Endometrial microvascular endothelial cells (primary cell): ENCODE measurements around the gene SLC4A8. TPM values are rescaled to one million over a fixed set of nuclear protein-coding genes. Genes with fewer than 3 reads are reported as not detected.

Experiments
- in situ Hi-C: cut with HindIII; loops from 2 replicates; pipeline ENCODE4 v1.10.0; 2017; ENCODE audit warnings: low sequenced_read_pairs, low pct_unique_long_range_greater_than_20kb; ENCODE audit errors: inconsistent ontology term
- total RNA-seq: library from RNA; depleted of rRNA; stranded (reverse); fragments of >200 nt; gene quantifications from one replicate; pipeline ENCODE4 v1.2.3, GENCODE V29; 2015; ENCODE audit errors: inconsistent ontology term

Gene SLC4A8
- total RNA-seq, 1 donor from 2014 or later: 5.2 TPM

DNA sequence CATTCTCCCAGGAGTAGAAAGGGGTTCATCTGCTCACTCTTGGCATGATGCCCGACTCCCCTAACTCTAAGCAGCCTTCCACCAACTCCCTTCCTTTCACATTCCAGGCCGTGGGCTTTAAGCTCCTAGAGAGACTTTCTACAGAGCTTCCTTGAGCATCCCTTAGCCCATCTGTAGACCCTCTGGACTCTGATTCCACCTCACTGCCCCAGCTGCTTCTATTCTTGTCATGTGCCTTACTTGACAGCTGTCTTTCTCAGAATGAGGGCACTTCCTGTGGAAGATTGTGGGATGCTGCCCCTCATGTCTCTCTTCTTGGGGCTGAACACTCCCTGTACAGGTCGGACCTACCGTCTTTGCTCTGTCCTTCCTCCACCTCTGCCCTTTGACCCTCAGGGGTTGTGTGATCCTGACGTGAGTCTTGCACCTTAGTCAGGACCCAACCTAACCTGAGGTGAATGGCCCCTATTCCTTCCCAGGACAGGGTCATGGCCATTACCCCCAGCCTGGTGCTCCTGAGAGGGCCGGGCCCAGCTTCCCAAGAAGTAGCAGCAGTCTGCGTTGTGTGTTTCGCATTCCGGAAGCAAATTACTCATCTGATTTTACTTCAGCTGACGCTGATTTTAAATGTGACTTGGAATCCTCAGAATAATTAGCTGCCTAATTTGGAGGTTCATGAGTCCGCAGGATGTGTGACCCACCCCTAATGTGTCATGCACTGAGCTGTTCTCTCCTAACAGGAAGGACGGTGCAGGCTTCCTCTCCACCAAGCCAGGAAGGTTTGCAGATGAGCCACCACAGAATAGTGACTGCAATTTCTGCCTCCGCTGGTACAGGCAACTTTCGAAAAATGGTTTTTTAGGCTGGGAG is 30.7 kb upstream of the SLC4A8 start:
- in situ Hi-C loops: no loop called here

DNA sequence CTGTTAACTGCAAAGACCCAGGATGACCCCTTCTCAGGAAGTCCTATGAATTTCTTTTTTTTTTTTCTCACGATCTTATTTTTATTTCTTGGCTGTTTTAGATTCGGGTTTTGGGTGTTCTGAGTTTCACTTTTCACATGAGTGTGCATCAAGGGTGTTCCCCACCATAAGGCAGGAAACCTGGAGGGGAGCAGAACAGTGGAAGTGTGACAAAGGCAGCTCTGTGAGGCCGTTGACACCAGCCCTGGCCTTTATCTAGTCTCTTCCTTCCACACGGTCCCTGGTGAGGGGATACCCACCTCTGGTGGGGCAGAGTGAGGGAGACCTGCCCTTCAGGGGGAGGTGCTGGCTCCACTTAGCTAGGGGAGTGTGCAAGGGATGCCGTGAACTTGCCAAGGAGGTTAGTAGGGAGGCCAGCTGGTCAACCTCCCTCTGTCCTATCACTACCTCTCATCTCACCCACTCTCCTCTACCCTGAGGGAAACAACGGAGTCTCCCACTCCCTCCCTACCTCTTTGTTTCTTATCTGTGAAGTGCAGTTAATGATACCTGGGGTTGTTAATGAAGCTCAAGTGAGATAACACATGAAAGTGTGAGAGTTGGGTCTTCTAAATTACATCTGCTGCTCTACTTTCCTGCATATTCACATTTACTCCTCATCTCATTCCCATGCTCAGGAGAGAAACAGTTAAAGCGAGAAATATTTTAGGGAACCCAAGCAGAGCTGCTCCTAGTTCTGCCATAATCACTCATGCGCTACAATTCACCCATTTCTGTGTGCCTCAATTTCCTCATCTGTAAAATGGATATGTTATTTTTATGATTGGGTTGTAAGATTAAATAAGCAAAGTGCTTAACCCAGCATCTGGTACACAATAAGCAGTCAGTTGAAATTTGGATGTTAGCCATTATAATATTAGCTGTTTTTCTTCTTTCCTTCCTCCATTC is 29.1 kb upstream of the SLC4A8 start:
- in situ Hi-C loops: no loop called here

DNA sequence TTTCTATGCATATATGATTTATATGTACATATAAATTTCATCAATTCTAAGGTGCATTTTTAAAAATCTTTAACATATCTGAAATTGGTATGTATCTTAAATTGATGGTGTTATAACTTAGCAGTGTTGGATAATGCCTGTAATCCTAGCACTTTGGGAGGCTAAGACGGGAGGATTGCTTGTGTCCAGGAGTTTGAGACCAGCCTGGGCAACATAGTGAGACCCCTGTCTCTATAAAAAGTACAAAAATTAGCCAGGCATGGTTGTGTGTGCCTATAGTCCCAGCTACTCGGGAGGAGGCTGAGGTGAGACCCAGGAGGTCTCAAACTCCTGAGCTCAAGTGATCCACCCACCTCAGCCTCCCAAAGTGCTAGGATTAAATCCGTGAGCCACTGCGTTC is 27.0 kb upstream of the SLC4A8 start:
- in situ Hi-C loops: no loop called here

DNA sequence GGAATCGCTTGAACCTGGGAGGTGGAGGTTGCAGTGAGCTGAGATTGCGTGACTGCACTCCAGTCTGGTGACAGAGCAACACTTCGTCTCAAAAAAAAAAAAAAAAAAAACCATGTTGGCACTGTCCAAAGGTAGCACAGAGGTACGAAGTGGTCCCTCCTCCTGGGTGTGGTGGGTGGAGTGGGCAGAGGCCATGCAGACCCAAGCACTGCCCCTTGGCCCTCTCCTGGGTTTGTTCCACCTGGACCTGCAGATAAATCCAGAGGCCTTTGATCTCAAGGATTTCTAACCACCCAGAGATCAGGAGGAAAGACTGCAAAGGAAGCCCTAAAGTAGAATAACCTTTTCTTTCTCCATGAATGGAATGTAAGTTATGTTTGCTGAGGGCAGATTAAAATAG is 24.7 kb upstream of the SLC4A8 start:
- in situ Hi-C loops: no loop called here

DNA sequence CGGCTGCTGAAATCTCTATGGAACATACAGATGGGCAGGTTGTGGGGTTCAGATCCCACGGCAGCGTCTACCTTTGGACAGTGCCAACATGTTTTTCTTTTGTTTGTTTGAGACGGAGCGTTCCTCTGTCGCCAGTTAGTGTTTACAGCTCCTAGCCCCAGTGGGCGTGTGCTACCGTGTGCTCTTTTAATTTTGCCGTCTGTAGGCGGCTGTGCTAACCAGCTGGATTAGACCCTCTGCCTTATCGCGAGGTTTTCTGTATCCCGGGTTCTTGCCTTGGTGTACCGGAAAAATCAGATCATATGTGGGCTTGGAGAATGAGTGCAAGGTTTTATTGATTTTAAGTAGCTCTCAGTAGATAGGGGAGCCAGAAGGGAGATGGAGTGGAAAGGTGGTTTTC is 23.6 kb upstream of the SLC4A8 start:
- in situ Hi-C loops: no loop called here

DNA sequence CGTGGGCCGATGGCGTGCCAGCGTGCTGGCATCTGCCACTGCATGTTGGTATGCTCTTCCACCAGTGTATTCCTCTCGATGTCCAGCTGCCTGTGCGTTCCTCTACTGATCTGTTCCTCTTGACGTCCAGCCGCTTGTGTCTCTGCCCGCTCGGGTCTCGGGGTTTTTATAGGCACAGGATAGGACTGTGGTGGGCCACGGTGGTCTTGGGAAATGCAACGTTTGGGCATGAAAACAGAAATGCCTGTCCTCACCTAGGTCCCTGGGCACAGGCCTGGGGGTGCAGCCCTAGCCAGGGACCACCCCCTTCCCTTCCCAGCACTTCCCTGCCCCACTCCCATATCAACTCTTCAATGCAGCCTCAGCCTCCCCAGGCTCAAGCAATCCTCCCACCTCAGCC is 23.1 kb upstream of the SLC4A8 start:
- in situ Hi-C loops: no loop called here

DNA sequence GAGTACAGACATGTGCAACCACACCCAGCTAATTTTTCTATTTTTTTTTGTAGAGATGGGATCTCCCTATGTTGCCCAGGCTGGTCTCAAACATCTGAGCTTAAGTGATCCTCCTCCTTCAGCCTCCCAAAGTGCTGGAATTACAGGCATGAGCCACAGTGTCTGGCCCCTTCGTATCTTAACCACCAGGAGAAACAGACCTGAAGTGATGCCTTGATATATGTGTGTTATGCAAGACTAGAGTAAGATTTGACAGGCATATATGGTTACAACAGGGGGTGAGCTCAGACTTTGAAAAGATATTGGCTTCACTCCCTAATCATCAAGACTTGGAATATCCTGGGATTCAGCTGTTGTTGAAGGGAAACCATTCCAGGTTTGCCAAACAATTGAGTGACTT is 22.7 kb upstream of the SLC4A8 start:
- in situ Hi-C loops: no loop called here

DNA sequence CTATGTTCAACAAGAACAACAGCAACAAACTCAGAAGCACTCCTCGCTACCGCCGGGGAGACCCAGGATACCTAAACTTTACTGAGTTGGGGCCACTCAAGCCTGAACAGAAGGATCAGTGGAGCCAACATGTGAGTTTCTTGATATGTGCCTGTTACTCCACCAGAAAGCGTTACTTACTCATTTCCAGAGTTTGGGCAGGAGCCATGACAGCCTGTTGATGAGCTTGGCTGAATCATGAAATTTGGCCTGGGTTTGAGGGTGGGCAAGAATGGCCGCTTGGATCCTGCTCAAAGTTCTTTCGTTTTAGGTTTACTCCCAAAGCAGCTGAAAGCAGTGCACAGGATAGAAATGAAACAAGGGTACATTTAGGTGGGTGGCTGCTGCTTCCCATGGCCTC is 21.5 kb upstream of the SLC4A8 start:
- in situ Hi-C loops: no loop called here

DNA sequence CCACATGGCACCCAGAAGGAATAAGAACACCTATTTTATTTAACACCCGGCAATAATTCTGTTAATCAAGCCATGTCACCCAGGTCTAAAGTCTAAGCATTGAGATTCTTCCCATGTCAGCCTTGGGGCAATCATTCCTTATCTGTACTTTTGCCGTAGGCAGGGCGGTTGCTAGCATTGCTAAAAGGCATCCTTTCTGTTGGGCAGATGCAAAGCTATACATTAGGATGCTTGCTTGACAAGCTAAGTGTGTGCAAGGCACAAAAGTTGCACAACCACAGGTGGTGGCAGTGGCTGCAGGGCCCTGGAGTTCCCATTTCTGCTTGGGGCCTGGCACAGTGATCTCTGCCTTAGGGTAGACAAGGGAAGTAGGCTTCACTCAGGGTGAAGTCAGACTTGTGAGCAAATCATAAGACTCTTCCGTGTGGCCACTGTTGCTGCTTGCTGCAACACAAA is 20.9 kb upstream of the SLC4A8 start:
- in situ Hi-C loops: no loop called here

DNA sequence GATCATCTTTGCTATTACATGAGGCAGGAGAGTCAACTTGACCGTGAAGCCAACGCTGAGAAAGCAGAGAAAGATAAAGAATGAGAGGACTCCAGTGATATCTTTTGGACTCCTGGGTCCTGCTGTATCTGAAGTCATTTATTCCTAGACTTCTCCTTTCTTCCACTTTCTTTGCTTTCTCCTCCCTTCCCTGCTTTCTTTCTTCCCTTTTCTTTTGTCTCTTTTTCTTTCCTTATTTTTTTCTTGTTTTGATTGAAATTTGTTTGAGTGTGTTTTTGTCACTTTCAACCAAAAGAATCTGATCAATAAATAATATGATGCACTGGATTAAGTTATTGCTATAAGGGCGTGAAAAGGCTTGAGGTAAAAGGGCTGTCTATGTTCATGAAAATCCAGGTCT is 20.0 kb upstream of the SLC4A8 start:
- in situ Hi-C loops: no loop called here

DNA sequence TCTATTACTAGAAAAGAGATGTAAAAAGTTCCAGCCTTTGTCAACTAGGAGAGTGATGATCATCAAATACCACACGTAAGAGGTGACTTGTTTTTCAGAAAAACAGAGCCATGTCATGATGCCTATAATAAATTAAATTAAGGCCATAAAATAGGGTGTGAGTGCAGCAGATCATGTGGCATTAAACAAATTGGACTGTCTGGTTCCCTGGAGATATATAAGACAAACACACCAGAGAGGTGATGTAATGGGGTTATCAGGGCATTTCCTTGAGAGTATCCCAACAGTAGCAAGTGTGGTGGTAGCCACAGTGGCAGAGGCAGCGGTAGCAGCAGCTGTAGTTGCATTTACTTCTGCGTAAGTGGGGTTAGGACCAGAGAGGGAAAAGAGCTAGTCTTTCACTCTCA is 18.8 kb upstream of the SLC4A8 start:
- in situ Hi-C loops: no loop called here

DNA sequence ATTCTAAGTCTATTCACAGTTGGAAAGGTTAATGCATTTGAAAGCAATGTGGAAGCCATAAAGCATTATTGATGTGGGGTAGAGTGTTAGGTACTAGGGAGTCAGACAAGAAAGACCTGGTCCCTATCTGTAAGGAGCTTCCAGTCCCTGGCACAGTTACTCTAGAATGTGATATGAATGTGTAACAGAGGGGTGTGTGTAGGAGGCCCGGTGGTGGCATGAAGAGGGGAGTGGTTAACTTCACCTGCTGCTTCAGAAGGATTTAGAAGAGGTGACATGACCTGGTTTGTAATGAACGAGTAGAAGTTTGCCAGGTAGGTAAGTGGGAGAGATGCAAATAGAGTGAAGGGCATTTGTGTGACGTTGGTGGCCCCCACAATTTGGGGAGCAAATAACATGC is 18.3 kb upstream of the SLC4A8 start:
- in situ Hi-C loops: no loop called here

DNA sequence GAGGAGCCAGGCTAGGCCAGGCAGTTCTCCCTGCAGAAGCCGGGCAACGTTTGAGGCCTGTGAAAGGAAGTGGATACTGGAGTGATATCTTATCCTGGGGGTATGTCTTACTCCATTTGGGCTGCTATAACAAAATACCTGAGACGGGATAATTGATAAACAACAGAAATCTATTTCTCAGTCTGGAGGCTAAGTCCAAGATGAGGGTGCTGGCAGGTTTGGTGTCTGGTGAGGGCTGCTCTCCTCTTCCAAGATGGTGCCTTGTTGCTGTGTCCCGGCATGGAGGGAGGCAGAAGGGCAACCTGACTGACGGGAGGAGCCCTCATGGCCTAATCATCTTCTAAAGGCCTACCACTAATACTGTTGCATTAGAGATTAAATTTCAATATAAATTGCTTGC is 17.8 kb upstream of the SLC4A8 start:
- in situ Hi-C loops: no loop called here

DNA sequence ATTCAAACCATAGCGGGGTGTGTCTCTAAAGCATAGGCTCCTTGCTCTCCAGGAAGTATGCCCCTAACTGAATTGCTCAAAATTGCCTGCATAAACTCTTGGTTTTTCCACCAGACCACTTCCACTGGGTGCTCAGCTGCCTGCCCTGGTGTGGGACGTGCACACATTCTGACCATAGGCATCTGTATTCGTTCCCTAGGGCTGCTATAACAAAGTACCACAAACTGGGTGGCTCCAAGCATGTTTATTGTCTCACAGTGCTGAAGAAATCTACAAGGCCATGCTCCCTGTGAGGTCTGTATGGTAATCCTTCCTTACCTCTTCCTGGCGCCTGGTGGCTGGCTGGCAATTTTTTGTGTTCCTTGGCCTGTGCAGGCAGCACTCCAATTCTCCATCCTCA is 17.0 kb upstream of the SLC4A8 start:
- in situ Hi-C loops: no loop called here

DNA sequence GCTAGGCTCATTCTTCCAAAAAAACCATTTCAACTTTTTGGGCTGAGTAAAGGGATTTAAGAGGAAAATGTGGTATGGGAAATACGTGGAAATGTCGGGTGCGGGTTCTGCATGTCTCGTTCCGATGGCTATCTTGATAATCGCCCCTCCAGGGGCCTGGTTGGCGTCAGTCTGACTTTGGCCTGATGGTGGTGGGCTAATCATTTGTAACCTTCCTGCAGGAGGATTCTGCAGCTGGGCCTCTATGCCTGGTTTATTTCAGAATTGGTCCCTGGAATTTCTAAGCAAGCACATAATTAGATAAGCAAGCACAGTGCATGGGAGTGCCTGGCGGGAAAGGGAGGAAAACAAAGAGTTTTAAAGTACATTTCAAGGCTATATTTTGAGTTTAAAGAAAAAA is 14.8 kb upstream of the SLC4A8 start:
- in situ Hi-C loops: no loop called here

DNA sequence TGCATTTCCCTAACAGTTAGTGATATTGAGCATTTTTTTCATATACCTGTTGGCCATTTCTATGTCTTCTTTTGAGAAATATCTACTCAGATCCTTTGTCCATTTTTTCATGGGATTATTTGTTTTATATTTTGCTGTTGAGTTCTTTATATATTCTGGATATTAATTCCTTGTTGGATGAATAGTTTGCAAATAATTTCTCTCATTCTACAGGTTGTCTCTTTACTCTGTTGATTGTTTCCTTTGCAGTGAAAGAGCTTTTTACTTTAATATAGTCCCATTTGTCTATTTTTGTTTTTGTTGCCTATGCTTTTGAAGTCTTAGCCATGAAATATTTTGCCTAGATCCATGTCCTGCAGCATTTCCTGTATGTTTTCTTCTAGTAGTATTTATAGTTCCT is 11.5 kb upstream of the SLC4A8 start:
- in situ Hi-C loops: no loop called here

DNA sequence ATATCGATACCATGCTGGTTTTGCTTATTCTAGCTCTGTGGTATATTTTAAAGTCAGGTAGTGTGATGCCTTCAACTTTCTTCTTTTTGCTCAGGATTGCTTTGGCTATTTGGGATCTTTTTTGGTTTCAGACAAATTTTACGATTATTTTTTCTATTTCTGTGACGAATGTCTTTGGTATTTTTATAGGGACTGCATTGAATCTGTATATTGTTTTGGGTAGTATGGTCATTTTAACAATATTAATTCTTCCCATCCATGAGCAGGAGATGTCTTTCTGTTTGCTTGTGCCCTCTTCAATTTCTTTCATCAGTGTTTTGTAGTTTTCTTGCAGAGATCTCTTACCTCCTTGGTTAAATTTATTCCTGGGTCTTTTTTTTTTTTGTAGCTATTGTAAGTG is 10.8 kb upstream of the SLC4A8 start:
- in situ Hi-C loops: no loop called here

DNA sequence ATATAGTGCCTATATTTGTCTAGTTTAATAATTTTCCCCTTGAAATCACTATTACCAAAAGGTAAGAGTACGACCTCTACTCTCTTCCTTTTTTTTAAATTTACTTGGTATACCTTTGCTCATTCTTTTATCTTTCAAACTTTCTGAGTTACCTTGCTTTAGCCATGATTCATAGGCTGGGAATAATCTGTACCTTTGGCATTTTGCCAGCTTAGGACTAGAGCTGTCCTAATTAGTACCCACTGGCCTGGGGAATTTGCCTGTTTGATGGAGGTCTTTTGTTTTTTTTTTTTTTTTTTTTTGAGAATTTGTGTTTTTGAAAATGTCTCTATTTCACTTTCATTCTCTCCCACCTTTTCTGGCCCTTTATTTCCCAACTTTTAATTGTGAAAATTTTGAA is 8.7 kb upstream of the SLC4A8 start:
- in situ Hi-C loops: no loop called here

DNA sequence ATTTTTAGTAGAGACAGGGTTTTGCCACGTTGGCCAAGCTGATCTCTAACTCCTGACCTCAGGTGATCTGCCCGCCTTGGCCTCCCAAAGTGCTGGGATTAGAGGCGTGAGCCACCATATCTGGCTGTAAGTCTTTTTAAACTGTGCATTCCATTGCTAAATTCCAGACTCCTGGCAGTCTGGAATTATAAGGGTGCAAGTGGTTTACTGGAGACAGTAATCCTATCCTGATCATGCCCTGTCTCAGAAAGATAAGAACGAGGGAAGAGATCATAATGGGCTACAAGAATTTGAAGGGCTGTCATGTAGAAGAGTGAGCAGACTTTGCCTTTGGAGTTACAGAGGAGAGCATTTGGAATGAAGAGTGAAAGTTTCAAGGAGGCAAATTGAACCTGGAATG is 6.8 kb upstream of the SLC4A8 start:
- in situ Hi-C loops: no loop called here
